Activated CD4-positive, alpha-beta memory T cell treated with anti-CD3 and anti-CD28 coated beads, Interleukin-2, amount 10 ng/mL, durations not matched to agents 7 days and 5 days (primary cell): ENCODE data around the gene C11orf68. TPM values are rescaled to one million over a fixed set of nuclear protein-coding genes. Genes with fewer than 3 reads are reported as not detected.

ENCODE experiments used
- CTCF ChIA-PET: fragments of 350-600 bp; sonication (Branson Sonifier 250); formaldehyde crosslinking; loops from one replicate; lab custom pipeline; 2021; ENCODE audit warnings: antibody characterized with exemption, inconsistent platforms; lab: Charles Lee
- POLR2A ChIA-PET: fragments of 350-600 bp; sonication (Branson Sonifier 250); formaldehyde crosslinking; loops from one replicate; lab custom pipeline; 2021; ENCODE audit warnings: antibody characterized with exemption; lab: Charles Lee
- DNase-seq: peaks from one replicate; pipeline ENCODE4 v3.0.0-alpha.2; 2020
- H3K27ac Mint-ChIP-seq: one replicate; pipeline ENCODE4 v1.8.0; 2021; ENCODE audit warnings: mild to moderate bottlenecking, mixed read lengths
- H3K27me3 Mint-ChIP-seq: one replicate; pipeline ENCODE4 v1.8.0; 2021; ENCODE audit warnings: mixed read lengths
- H3K36me3 Mint-ChIP-seq: one replicate; pipeline ENCODE4 v1.8.0; 2021; ENCODE audit warnings: low read depth, mixed read lengths
- H3K4me1 Mint-ChIP-seq: one replicate; pipeline ENCODE4 v1.8.0; 2021; ENCODE audit warnings: mixed read lengths
- H3K4me3 Mint-ChIP-seq: one replicate; pipeline ENCODE4 v1.8.0; 2021; ENCODE audit warnings: mild to moderate bottlenecking, mixed read lengths
- H3K9me3 Mint-ChIP-seq: one replicate; pipeline ENCODE4 v1.8.0; 2021; ENCODE audit warnings: mixed read lengths
- total RNA-seq, 2 experiments: library from RNA; stranded (reverse); gene quantifications; one replicate each; pipeline ENCODE4 v1.2.3, GENCODE V29; 2021

The C11orf68 gene
- total RNA-seq, 2 experiments from 2014 or later = 34.1 to 34.2 TPM

- DNase-seq = no peak
- Mint-ChIP-seq H3K27ac (no peak overlapping the region), H3K36me3 (no peaks in the 10 kb centered on the region), H3K27me3 (peaks cover 11% of the 10 kb centered on the region), H3K4me3 (no peak overlapping the region), H3K9me3 (no peaks in the 10 kb centered on the region), H3K4me1 (peaks cover 8% of the 10 kb centered on the region)
- ChIA-PET CTCF (interaction anchor here (0.9 to 1.9 kb wide), 2 partner anchors 15 to 53 kb away, joined by 3 to 7 read pairs; no protein-coding TSS in a partner anchor), POLR2A (interaction anchor here (0.9 to 1.9 kb wide), 4 partner anchors 9 to 47 kb away, joined by 4 to 6 read pairs (median 4); no protein-coding TSS in a partner anchor)
These were observed 18.9 kb upstream of the C11orf68 start for GRCh38 chr11:65937766-65938165.

GRCh38 chr11:65934014-65934413 is 15.2 kb upstream of the C11orf68 start:
- Mint-ChIP-seq H3K4me1 (peaks cover 25% of the 10 kb centered on the region), H3K9me3 (no peaks in the 10 kb centered on the region), H3K4me3 (no peak overlapping the region), H3K27ac (no peak overlapping the region), H3K36me3 (no peaks in the 10 kb centered on the region), H3K27me3 (peaks cover 9% of the 10 kb centered on the region)
- CTCF ChIA-PET = interaction anchor here (3.0 kb wide), 1 partner anchor 45 kb away, joined by 14 read pairs; the partner anchor contains the start of genes CCDC85B and FIBP
- POLR2A ChIA-PET = no interaction called here
- no peak for DNase-seq

GRCh38 chr11:65932558-65932919 is 13.7 kb upstream of the C11orf68 start:
- ChIA-PET POLR2A (interaction anchor here (1.1 to 1.6 kb wide), 3 partner anchors 26 to 44 kb away, joined by 3 to 5 read pairs (median 4); partner anchors contain the start of gene FIBP), CTCF (interaction anchor here (0.6 to 3.0 kb wide), 6 partner anchors 13 to 221 kb away, joined by 3 to 14 read pairs (median 4); partner anchors contain the start of genes CCDC85B and FIBP)
- Mint-ChIP-seq H3K9me3 (no peaks in the 10 kb centered on the region), H3K36me3 (no peaks in the 10 kb centered on the region), H3K4me3 (no peak overlapping the region), H3K27me3 (peaks cover 7% of the 10 kb centered on the region), H3K27ac (no peak overlapping the region), H3K4me1 (peaks cover 38% of the 10 kb centered on the region)
- DNase-seq = no peak

DNA sequence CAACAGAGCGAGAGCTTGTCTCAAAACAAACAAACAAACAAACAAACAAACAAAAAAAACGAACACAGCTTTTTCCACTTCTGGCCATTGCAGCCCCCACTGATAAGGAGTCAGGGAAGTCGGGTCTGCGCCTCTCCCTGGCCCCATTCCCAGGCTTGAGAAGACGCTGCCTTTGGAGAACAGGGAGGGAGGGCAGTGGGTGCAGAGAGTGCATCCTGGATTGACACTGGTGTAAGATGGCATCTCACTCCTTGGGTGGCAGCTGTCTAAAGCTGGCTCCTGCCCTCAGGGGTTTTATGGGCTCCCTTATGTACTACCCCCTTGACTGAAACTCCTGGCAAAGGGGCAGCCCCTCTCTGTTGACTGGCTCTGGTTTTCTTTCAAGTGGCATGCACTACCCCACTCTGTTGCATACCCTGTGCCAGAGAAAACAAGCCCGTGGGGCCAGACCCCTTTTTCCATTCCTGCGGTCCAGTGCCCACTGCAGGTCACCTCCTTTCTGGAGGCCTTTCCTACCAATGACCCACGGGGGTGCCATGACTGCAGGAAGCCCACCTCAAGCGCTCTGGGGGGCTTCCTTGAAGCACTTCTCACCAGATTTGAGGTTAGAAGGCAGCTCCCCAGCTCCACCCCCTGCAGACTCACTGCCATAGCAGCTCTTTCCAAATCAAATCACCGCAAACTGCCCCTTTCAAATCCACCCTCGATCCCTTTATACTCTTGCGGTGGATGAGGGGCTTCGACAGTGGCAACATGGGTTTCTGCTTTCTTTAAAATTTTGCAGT is 13.1 kb upstream of the C11orf68 start:
- POLR2A ChIA-PET = interaction anchor here (1.0 to 1.6 kb wide), 5 partner anchors 20 to 80 kb away, joined by 3 to 5 read pairs (median 4); partner anchors contain the start of gene FIBP

DNA sequence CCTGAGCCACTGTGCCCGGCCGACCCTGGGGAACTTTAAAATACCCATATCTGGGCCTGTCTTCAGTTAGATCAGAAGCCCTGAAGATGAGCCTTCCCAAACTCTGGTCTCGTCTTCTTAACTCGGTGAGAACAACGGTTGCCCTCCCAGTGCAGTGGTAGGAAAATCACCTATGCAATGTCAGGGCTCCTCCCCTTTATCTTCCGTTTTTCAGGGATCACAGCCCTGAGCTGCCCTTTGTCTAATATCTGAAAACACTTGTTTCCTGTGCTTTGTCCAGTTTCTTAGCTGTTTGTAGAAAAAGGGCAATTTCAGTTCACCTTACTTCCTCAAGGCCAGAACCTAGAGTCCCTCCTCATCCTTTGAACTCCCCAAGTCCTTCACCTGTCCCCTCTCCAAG is 9.8 kb upstream of the C11orf68 start:
- no peaks in the 10 kb centered on the region for H3K36me3 Mint-ChIP-seq
- peak overlapping the region; percentile 95 for H3K27ac Mint-ChIP-seq
- peaks cover 48% of the 10 kb centered on the region for H3K4me1 Mint-ChIP-seq
- ChIA-PET CTCF (interaction anchor here (0.8 to 4.9 kb wide), 5 partner anchors 8 to 69 kb away, joined by 3 to 43 read pairs (median 7); partner anchors contain the start of genes CCDC85B, FIBP and MUS81), POLR2A (interaction anchor here (0.7 to 3.0 kb wide), 13 partner anchors 9 to 95 kb away, joined by 3 to 35 read pairs (median 5); partner anchors contain the start of genes BANF1, C11orf68, CCDC85B and DRAP1)
- DNase-seq = no peak
- no peaks in the 10 kb centered on the region for H3K9me3 Mint-ChIP-seq
- H3K27me3 Mint-ChIP-seq = no peaks in the 10 kb centered on the region
- H3K4me3 Mint-ChIP-seq = peak overlapping the region; percentile 69

More for the DNA sequence above, 13.1 kb upstream of the C11orf68 start:
- H3K4me3 Mint-ChIP-seq = no peak overlapping the region
- H3K4me1 Mint-ChIP-seq = peaks cover 44% of the 10 kb centered on the region
- peaks cover 3% of the 10 kb centered on the region for H3K27me3 Mint-ChIP-seq
- H3K27ac Mint-ChIP-seq = peak overlapping the region; percentile 59
- CTCF ChIA-PET = interaction anchor here (0.7 to 3.0 kb wide), 6 partner anchors 10 to 221 kb away, joined by 3 to 14 read pairs (median 3); partner anchors contain the start of genes CCDC85B and FIBP
- no peaks in the 10 kb centered on the region for H3K36me3 Mint-ChIP-seq
- DNase-seq = no peak
- no peaks in the 10 kb centered on the region for H3K9me3 Mint-ChIP-seq

DNA sequence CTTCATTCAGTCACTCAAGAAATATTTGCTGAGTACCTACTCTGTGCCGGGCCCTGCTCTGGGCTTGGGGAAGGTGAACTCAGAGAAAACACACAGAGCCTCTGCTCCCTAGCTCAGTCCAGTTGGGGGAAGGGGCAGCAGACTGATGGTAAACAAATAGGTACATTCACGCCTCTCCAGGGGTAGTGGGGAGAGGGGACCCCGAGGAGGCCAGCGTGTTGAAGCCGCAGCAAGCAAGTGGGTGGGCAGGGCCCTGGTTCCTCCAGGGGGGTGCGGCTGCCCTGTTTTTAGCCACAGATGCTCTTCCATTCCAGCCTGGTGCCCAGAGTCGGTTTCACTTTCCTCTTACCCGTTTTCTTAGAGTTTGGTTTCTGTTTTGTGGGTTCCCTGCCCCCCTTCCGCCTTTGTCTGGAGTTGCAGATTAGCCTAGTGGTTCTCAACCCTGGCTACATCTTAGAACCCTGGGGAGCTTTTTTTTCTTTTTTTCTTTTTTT is 9.1 kb upstream of the C11orf68 start:
- H3K9me3 Mint-ChIP-seq = no peaks in the 10 kb centered on the region
- H3K36me3 Mint-ChIP-seq = no peaks in the 10 kb centered on the region
- peak; percentile 87 for DNase-seq
- H3K27ac Mint-ChIP-seq = peak overlapping the region; percentile 95
- CTCF ChIA-PET = interaction anchor here (0.7 to 4.9 kb wide), 9 partner anchors 9 to 1183 kb away, joined by 3 to 43 read pairs (median 3); partner anchors contain the start of genes CCDC85B, FIBP and MUS81
- POLR2A ChIA-PET = interaction anchor here (0.6 to 3.0 kb wide), 16 partner anchors 9 to 272 kb away, joined by 3 to 35 read pairs (median 5); partner anchors contain the start of genes BANF1, C11orf68, CCDC85B and DRAP1
- H3K4me3 Mint-ChIP-seq = peak overlapping the region; percentile 69
- peaks cover 48% of the 10 kb centered on the region for H3K4me1 Mint-ChIP-seq
- H3K27me3 Mint-ChIP-seq = no peaks in the 10 kb centered on the region

DNA sequence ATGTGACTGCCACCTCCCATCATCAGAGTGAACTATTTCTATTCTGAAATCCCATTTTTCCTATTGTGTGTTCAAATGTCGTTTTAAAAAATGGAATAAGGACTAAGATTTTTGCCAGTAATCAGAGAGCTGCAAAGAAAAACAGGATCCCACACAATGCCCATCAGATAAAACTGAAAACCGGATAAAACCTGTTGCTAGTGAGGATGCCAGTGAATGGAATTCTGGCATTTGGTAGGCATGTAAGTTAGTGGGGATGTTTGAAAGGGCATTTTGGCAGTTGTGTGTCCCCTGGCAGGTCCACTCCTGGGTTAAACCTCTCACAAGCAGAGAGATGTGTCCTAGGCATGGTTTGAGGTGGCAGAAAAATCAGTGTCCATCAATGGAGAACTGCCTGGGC is 6.5 kb upstream of the C11orf68 start:
- Mint-ChIP-seq H3K4me3 (no peak overlapping the region), H3K9me3 (no peaks in the 10 kb centered on the region), H3K27ac (peak overlapping the region; percentile 5), H3K4me1 (peaks cover 41% of the 10 kb centered on the region), H3K36me3 (peaks cover 15% of the 10 kb centered on the region), H3K27me3 (no peaks in the 10 kb centered on the region)
- DNase-seq = no peak
- ChIA-PET POLR2A (interaction anchor here (3.3 kb wide), 1 partner anchor 35 kb away, joined by 12 read pairs; the partner anchor contains the start of gene CCDC85B), CTCF (interaction anchor here (0.6 to 1.1 kb wide), 2 partner anchors 13 to 57 kb away, joined by 3 read pairs; no protein-coding TSS in a partner anchor)

GRCh38 chr11:65922565-65922964 is 3.7 kb upstream of the C11orf68 start:
- Mint-ChIP-seq H3K4me3 (peak overlapping the region; percentile 32), H3K27me3 (no peaks in the 10 kb centered on the region), H3K9me3 (no peaks in the 10 kb centered on the region), H3K27ac (no peak overlapping the region), H3K4me1 (peaks cover 32% of the 10 kb centered on the region), H3K36me3 (peaks cover 24% of the 10 kb centered on the region)
- DNase-seq = no peak
- ChIA-PET CTCF (interaction anchor here (0.8 to 3.5 kb wide), 5 partner anchors 9 to 33 kb away, joined by 3 to 18 read pairs (median 3); partner anchors contain the start of genes CCDC85B and FIBP), POLR2A (interaction anchor here (1.4 to 3.3 kb wide), 3 partner anchors 29 to 38 kb away, joined by 5 to 12 read pairs (median 6); partner anchors contain the start of gene CCDC85B)

GRCh38 chr11:65921876-65922275 is 3.0 kb upstream of the C11orf68 start:
- peaks cover 28% of the 10 kb centered on the region for H3K36me3 Mint-ChIP-seq
- no peak for DNase-seq
- no peaks in the 10 kb centered on the region for H3K27me3 Mint-ChIP-seq
- H3K4me1 Mint-ChIP-seq = peaks cover 32% of the 10 kb centered on the region
- H3K27ac Mint-ChIP-seq = no peak overlapping the region
- CTCF ChIA-PET = interaction anchor here (0.8 to 3.5 kb wide), 3 partner anchors 9 to 32 kb away, joined by 3 to 18 read pairs (median 3); partner anchors contain the start of genes CCDC85B and FIBP
- no peaks in the 10 kb centered on the region for H3K9me3 Mint-ChIP-seq
- POLR2A ChIA-PET = interaction anchor here (1.4 to 2.9 kb wide), 3 partner anchors 28 to 39 kb away, joined by 5 to 16 read pairs (median 6); partner anchors contain the start of gene CCDC85B
- peak overlapping the region; percentile 32 for H3K4me3 Mint-ChIP-seq

GRCh38 chr11:65921033-65921555 is 2.2 kb upstream of the C11orf68 start:
- POLR2A ChIA-PET = interaction anchor here (1.8 to 2.9 kb wide), 4 partner anchors 27 to 40 kb away, joined by 6 to 16 read pairs (median 7); partner anchors contain the start of genes CCDC85B and SART1

GRCh38 chr11:65920372-65920802 is 1.5 kb upstream of the C11orf68 start:
- Mint-ChIP-seq H3K36me3 (peaks cover 30% of the 10 kb centered on the region), H3K27me3 (no peaks in the 10 kb centered on the region), H3K4me1 (peaks cover 35% of the 10 kb centered on the region), H3K9me3 (no peaks in the 10 kb centered on the region), H3K4me3 (peak overlapping the region; percentile 93), H3K27ac (peak overlapping the region; percentile 87)
- CTCF ChIA-PET = interaction anchor here (1.4 to 2.8 kb wide), 2 partner anchors 12 to 36 kb away, joined by 3 to 9 read pairs; no protein-coding TSS in a partner anchor
- no peak for DNase-seq
- POLR2A ChIA-PET = interaction anchor here (1.4 to 3.6 kb wide), 8 partner anchors 7 to 62 kb away, joined by 5 to 41 read pairs (median 12); partner anchors contain the start of genes CCDC85B, CFL1, FIBP and FOSL1

More at GRCh38 chr11:65921033-65921555, 2.2 kb upstream of the C11orf68 start:
- Mint-ChIP-seq H3K36me3 (peaks cover 30% of the 10 kb centered on the region), H3K27ac (peak overlapping the region; percentile 21), H3K9me3 (no peaks in the 10 kb centered on the region), H3K27me3 (no peaks in the 10 kb centered on the region), H3K4me3 (peak overlapping the region; percentile 93), H3K4me1 (peaks cover 36% of the 10 kb centered on the region)
- DNase-seq = no peak
- CTCF ChIA-PET = interaction anchor here (1.1 to 3.5 kb wide), 2 partner anchors 29 to 31 kb away, joined by 3 to 18 read pairs; partner anchors contain the start of genes CCDC85B and FIBP
